Measurements from ENCODE around the gene HINT1.

GRCh38 chr5:131209506-131210150 is 44.6 kb upstream of the HINT1 start:
- TF ChIP-seq CTCF (conservative IDR thresholded peaks at IDR 0.05; ENCODE audit: low read length) (no peak), EZH2phosphoT487 (IDR thresholded peaks at IDR 0.05; ENCODE audit: borderline replicate concordance) (no peak)
